OCI-LY3 (cell line): ENCODE data around the gene TMEM219.

Source experiments
- H2AFZ ChIP-seq: fragments of 200-600, 300-600 bp; shearing (Covaris generic); 2 replicates; pipeline ENCODE4 v1.6.0; 2014; ENCODE audit warnings: antibody characterized with exemption, low read depth, low read length
- H3K27ac ChIP-seq: fragments of 200-600, 300-600 bp; sonication (generic); 2 replicates; pipeline ENCODE4 v1.5.1; 2014; ENCODE audit warnings: mild to moderate bottlenecking, low read length, moderate library complexity, mixed read lengths
- H3K27me3 ChIP-seq: fragments of 200-600, 300-600 bp; sonication (generic); 2 replicates; pipeline ENCODE4 v1.6.1; 2014; ENCODE audit warnings: low read depth, low read length, mixed read lengths
- H3K36me3 ChIP-seq: fragments of 200-600, 300-600 bp; sonication (generic); replicated peaks from 2 replicates; pipeline ENCODE3; 2014; ENCODE audit warnings: low read depth, low read length, mixed read lengths
- H3K4me1 ChIP-seq: fragments of 300-600, 200-600 bp; sonication (generic); 2 replicates; pipeline ENCODE4 v1.6.1; 2014; ENCODE audit warnings: low read length, mixed read lengths
- H3K4me2 ChIP-seq: fragments of 200-600, 300-600 bp; sonication (generic); 2 replicates; pipeline ENCODE4 v1.6.1; 2014; ENCODE audit warnings: low read length, mixed read lengths
- H3K4me3 ChIP-seq: fragments of 300-600, 200-600 bp; sonication (generic); 2 replicates; pipeline ENCODE4 v1.5.1; 2014; ENCODE audit warnings: antibody characterized with exemption, mild to moderate bottlenecking, low read length, moderate library complexity
- H3K79me2 ChIP-seq: fragments of 300-600, 200-600 bp; shearing (Covaris generic); 2 replicates; pipeline ENCODE4 v1.6.1; 2014; ENCODE audit warnings: mild to moderate bottlenecking, low read length, mixed read lengths
- H3K9ac ChIP-seq: fragments of 300-600, 200-600 bp; shearing (Covaris generic); 2 replicates; pipeline ENCODE4 v1.6.0; 2014; ENCODE audit warnings: mild to moderate bottlenecking, low read length, moderate library complexity
- H3K9me3 ChIP-seq: fragments of 200-600, 300-600 bp; shearing (Covaris generic); 2 replicates; pipeline ENCODE4 v1.6.1; 2014; ENCODE audit warnings: low read length, mixed read lengths; ENCODE audit not compliant: insufficient read depth
- H4K20me1 ChIP-seq: fragments of 200-600, 300-600 bp; sonication (generic); 2 replicates; pipeline ENCODE4 v1.6.1; 2016; ENCODE audit warnings: low read length, mixed read lengths; ENCODE audit not compliant: insufficient read depth
- EZH2phosphoT487 ChIP-seq: fragments of 200-600 bp; shearing (Covaris generic); IDR thresholded peaks from 2 replicates; pipeline ENCODE4 v1.6.1; 2018; ENCODE audit warnings: antibody characterized with exemption, mixed run types, low read depth
- TF ChIP-seq, protein P1 (sequence below): fragments of 200-600, 300-600 bp; sonication (generic); IDR thresholded peaks from 2 replicates; pipeline ENCODE4 v1.5.1; 2014; ENCODE audit warnings: antibody characterized with exemption, low read length, low read depth

TMEM219 gene

GRCh38 chr16:29990883-29991570 lies 29.1 kb downstream of the TMEM219 start:
- H3K79me2 ChIP-seq: peaks cover 6% of the 10 kb centered on the region; the same call in 1 of the 2 replicates
- H3K27ac ChIP-seq: no peak overlapping the region
- TF ChIP-seq, protein P1, sequence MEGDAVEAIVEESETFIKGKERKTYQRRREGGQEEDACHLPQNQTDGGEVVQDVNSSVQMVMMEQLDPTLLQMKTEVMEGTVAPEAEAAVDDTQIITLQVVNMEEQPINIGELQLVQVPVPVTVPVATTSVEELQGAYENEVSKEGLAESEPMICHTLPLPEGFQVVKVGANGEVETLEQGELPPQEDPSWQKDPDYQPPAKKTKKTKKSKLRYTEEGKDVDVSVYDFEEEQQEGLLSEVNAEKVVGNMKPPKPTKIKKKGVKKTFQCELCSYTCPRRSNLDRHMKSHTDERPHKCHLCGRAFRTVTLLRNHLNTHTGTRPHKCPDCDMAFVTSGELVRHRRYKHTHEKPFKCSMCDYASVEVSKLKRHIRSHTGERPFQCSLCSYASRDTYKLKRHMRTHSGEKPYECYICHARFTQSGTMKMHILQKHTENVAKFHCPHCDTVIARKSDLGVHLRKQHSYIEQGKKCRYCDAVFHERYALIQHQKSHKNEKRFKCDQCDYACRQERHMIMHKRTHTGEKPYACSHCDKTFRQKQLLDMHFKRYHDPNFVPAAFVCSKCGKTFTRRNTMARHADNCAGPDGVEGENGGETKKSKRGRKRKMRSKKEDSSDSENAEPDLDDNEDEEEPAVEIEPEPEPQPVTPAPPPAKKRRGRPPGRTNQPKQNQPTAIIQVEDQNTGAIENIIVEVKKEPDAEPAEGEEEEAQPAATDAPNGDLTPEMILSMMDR: no peak
- no peak for TF ChIP-seq EZH2phosphoT487
- peaks cover 8% of the 10 kb centered on the region for H3K4me1 ChIP-seq
- no peak overlapping the region for H3K4me2 ChIP-seq
- no peak overlapping the region for H3K9ac ChIP-seq
- H4K20me1 ChIP-seq: no peaks in the 10 kb centered on the region
- H3K9me3 ChIP-seq: no peaks in the 10 kb centered on the region
- no peak overlapping the region for H2AFZ ChIP-seq
- H3K36me3 ChIP-seq: peaks cover 30% of the 10 kb centered on the region
- no peaks in the 10 kb centered on the region for H3K27me3 ChIP-seq
- H3K4me3 ChIP-seq: no peak overlapping the region

GRCh38 chr16:29991571-29991904 lies 29.7 kb downstream of the TMEM219 start:
- TF ChIP-seq EZH2phosphoT487: no peak
- TF ChIP-seq, protein P1: no peak
- H2AFZ ChIP-seq: no peak overlapping the region
- no peak overlapping the region for H3K9ac ChIP-seq
- no peaks in the 10 kb centered on the region for H3K27me3 ChIP-seq
- H3K9me3 ChIP-seq: no peaks in the 10 kb centered on the region
- no peaks in the 10 kb centered on the region for H4K20me1 ChIP-seq
- H3K4me3 ChIP-seq: no peak overlapping the region
- no peak overlapping the region for H3K27ac ChIP-seq
- H3K4me1 ChIP-seq: peaks cover 8% of the 10 kb centered on the region
- H3K4me2 ChIP-seq: no peak overlapping the region
- H3K79me2 ChIP-seq: peaks cover 10% of the 10 kb centered on the region
- H3K36me3 ChIP-seq: peaks cover 30% of the 10 kb centered on the region

- Histone ChIP-seq H3K4me3 (no peak overlapping the region), H3K9ac (no peak overlapping the region), H2AFZ (no peak overlapping the region), H3K79me2 (peaks cover 16% of the 10 kb centered on the region), H3K9me3 (no peaks in the 10 kb centered on the region), H3K27ac (no peak overlapping the region), H3K36me3 (peaks cover 30% of the 10 kb centered on the region), H3K27me3 (no peaks in the 10 kb centered on the region), H3K4me2 (no peak overlapping the region), H4K20me1 (no peaks in the 10 kb centered on the region), H3K4me1 (peaks cover 13% of the 10 kb centered on the region)
- TF ChIP-seq EZH2phosphoT487: no peak
- TF ChIP-seq, protein P1: no peak
Measured at GRCh38 chr16:29992344-29992967, 30.6 kb downstream of the TMEM219 start.

GRCh38 chr16:29993191-29993902 lies 31.5 kb downstream of the TMEM219 start:
- peaks cover 16% of the 10 kb centered on the region for H3K79me2 ChIP-seq
- no peak overlapping the region for H3K9ac ChIP-seq
- H2AFZ ChIP-seq: no peak overlapping the region
- no peaks in the 10 kb centered on the region for H3K9me3 ChIP-seq
- TF ChIP-seq EZH2phosphoT487: no peak
- TF ChIP-seq, protein P1: no peak
- no peak overlapping the region for H3K27ac ChIP-seq
- H3K27me3 ChIP-seq: no peaks in the 10 kb centered on the region
- H4K20me1 ChIP-seq: no peaks in the 10 kb centered on the region
- no peak overlapping the region for H3K4me2 ChIP-seq
- peaks cover 13% of the 10 kb centered on the region for H3K4me1 ChIP-seq
- H3K36me3 ChIP-seq: peaks cover 31% of the 10 kb centered on the region
- H3K4me3 ChIP-seq: no peak overlapping the region
